NCI-H1048 (cell line): Measurements from ENCODE around the gene ARID3B.
"Not testable (repeated sequence)": the region's sequence is repeated elsewhere in the genome, so short reads cannot be mapped to it uniquely, and the experiment has no call there.

ENCODE experiments used
- DNase-seq: peaks from one replicate; lab custom pipeline; 2025; lab: John Stamatoyannopoulos, UW

ARID3B gene

DNA sequence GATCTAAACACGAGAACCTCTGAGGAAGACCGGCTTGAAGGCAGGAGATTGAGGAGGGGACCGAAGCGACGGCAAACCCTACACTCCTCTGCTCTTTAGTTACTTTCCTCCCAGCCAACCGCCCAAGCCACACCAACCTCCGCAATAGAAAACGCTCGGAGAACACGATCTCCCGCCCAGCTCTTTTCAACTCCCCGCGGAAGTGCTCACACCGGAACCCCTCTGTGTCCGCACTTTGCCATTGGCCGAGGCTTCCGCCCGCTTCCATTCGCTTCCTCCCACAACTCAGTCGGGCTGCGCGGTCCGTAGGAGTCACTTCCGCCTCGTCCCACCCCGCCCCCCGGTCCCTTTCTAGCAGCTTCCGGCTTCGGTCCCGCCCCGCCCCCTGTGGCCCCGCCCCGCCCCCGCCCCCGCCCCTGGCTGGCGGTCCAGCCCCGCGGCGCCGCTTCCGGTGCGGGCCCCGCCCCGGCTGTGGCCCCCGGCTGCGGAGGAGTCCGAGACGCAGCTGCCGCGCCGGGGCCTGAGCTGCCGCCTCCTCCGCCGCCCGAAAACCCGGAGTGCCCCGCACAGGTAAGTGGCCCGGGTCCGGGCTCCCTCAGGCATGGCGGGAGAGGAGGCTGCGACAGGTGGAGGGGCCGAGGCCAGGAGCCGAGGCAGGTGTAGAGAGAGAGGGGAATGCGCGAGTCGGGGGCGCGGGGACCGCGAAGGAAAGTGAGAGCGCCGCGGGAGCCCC is at the start of gene ARID3B:
ARID3B (plus strand) TSS at position 460 of the 733 bp plus-strand sequence. CDS start 2,717 bp downstream, outside the sequence.
- peak; percentile 89 for DNase-seq

GRCh38 chr15:74496648-74497047 is 44.4 kb upstream of the ARID3B start:
- DNase-seq, result no peak

DNA sequence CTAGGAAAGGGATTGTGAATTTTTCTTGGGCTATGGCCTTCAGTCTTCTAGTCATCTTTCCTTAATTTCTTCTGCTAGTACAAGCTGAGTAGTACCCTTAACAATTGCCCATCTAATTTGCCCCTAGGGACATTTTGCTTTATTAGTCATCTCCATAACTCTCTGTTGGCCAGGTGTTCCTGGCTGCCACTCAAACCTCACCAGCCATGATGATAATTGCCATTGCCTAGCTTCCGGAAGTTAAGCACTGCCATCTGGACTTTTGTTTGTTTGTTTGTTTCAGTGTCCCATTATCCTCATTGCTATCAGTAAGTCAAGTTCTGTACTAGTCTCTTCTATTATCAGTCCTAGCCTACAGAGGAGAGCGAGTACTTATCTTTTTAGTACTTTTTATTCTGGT is 43.4 kb upstream of the ARID3B start:
- DNase-seq, result no peak

GRCh38 chr15:74499366-74499765 is 41.7 kb upstream of the ARID3B start:
- no peak for DNase-seq

GRCh38 chr15:74500401-74500800 is 40.6 kb upstream of the ARID3B start:
- DNase-seq, result no peak

DNA sequence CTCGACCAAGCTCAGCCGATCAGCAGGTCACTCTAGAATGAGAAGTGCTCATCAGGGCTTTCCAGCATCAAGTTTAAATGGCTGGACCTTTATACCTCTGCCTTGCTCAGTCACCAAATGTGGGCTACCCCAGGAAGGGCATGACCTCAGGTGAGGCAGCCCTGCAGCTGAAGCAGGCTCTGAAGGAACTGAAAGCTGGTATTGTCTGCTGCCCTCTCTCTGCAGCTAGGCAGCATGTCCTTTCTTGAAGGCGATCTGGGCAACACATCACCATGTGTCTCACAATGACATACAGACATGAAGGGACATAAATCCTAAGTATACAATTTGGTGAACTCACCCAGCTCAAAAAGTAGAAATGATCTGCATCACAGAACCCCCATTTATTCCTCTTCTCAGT is 38.7 kb upstream of the ARID3B start:
- no peak for DNase-seq

DNA sequence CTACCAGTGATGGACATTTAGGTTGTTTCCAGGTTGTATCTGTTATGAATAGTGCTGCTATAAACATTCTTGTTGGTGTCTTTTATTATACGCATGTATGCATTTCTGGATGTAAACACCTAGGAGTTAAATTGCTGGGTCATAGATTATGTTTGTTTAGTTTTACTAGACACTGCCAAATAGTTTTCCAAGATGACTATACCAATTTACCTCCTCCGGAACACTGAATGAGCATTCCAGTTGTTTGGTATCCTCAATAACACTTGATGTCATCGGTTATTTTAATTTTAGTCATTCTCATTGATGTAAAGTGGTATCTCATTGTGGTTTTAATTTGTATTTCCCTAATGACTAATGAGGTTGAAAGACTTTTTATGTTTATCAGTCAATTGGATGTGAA is 36.6 kb upstream of the ARID3B start:
- DNase-seq, result no peak

- DNase-seq, result no peak
These were observed 36.2 kb upstream of the ARID3B start for GRCh38 chr15:74504836-74505235.

- DNase-seq, result no peak
These were observed 35.0 kb upstream of the ARID3B start for GRCh38 chr15:74505837-74506514.

GRCh38 chr15:74506515-74506840 is 34.5 kb upstream of the ARID3B start:
- DNase-seq, result no peak

DNA sequence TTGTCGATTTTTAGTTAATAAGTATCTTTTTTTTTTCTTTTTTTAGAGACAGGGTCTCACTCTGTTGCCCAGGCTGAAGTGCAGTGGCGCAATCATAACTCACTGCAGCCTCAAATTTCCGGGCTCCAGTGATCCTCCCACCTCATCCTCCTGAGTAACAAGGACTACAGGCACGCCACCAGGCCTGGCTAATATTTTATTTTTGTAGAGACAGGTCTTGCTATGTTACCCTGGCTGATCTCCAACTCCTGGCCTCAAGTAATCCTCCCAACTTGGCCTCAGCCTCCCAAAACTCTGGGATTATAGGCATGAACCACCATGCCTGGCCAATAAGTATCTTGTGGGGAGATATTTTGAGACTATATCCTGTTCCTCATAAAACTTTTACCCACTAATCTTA is 29.4 kb upstream of the ARID3B start:
- DNase-seq, result no peak

- not testable (repeated sequence) for DNase-seq
These were observed 27.0 kb upstream of the ARID3B start for GRCh38 chr15:74514059-74514458.

DNA sequence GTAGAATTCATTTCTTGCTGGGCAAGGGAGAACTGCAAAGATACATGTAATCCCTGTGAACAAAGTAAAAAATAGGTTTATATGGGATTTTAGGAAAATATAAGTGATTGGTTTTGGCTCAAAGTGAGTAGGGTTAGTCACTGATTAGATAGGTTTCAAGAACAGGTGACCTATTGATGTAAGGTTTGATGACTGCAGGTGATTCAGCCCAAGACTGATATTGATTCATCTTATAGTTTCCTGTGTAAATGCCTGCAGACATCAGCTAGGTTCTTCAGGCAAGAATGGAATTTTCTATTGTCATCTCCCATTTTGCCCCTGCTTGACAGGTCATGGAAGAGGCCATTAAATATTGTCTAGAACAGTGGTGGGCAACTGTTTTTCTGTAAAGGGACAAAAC is 23.9 kb upstream of the ARID3B start:
- DNase-seq, result no peak

- DNase-seq, result no peak
These were observed 21.7 kb upstream of the ARID3B start for GRCh38 chr15:74519311-74519710.

- DNase-seq, result no peak
These were observed 20.6 kb upstream of the ARID3B start for GRCh38 chr15:74520407-74520806.

- no peak for DNase-seq
These were observed 17.0 kb upstream of the ARID3B start for GRCh38 chr15:74523982-74524381.

GRCh38 chr15:74525309-74525708 is 15.7 kb upstream of the ARID3B start:
- DNase-seq, result no peak

DNA sequence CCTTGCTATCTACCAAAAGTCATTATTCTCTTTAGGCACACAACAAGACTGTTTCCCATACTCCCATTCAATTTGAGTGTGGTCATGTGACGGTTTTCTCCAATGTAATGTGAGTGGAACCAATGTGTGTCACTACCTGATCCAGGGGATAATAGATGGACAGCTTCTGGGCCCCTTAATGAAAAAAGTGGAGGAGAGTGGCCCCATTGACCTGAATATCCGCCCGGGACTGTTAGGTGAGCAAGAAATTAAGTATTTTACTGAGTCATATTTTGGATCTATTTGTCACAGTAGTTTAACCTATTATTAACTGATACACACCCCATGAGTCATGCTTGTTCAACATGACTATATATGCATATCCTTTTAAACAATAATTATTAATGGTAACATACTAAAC is 15.1 kb upstream of the ARID3B start:
- DNase-seq, result no peak

GRCh38 chr15:74528876-74529275 is 12.1 kb upstream of the ARID3B start:
- DNase-seq, result no peak

DNA sequence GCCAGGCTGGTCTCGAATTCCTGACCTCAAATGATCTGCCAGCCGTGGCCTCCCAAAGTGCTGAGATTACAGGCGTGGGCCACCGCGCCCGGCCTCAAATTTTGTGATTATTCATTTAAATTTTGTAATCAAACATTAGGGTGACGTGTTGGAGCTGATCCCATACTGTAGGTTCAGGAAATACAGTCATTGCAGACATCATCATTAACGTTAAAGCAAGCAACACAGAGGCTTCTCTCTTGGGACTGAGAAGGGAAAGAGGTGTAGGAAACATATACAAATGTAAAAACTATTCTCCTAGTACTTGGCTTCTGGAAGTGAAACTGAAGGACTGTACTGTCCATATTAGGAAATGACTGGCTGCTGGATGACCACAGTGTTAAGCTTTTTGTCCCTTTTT is 11.1 kb upstream of the ARID3B start:
- no peak for DNase-seq

DNA sequence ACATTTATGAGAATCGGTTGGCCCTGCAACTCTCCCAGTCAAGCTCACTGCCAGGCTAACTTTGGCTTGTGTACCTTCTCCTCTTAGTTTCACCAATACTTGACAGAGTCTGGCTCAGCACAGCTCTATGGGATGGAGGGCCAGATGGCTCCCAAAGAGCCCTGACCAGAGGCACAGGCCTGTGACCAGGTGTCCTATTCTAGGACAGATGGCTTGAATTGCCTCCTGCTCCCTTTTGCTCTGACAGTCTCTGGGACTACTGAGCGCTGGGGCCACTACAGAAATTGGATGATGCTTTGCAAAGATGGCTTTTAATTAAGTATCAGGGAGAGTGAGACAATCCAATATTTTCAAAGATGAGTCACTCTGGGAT is 10.3 kb upstream of the ARID3B start:
- no peak for DNase-seq

DNA sequence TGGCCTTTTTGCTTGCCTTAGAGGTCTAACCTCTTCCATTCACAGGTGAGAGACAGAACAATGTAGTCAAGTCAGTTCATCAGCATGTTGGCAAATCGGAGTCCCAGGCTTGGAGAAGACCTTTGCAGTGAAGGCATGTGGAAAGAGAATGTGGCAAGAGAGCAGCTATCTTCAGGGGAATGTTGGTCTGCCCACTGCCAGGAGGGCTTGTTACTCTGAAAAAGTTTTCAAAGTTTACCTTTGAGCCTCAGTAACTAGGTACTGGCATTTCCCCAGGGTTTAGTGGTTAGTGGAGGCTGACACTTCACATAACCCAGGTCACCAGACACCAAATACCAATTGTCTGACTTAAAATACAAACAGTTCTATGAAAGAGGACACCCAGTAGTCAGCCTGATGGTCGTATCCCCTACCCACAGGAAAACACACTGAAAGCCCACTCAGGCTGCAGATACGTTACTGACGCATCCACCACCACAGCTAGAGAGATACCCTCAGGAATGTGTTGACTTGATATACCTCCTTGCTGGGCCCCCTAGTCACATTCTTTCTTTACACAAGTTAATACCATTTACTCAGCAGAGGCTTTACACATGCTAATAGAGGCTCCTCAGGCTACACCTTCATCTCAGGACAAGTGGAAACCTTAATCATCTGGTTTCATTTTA is 9.7 kb upstream of the ARID3B start:
- DNase-seq, result no peak

- no peak for DNase-seq
These were observed 5.5 kb upstream of the ARID3B start for GRCh38 chr15:74535388-74536084.
